ELR (cell line): ENCODE measurements around the gene TNIK.
"Not testable (repeated sequence)": the region's sequence is repeated elsewhere in the genome, so short reads cannot be mapped to it uniquely, and the experiment has no call there.

Experiments
- DNase-seq: peaks from one replicate; pipeline ENCODE4 v3.0.0-alpha.2; 2015; ENCODE audit warnings: low read depth

Gene TNIK

GRCh38 chr3:171469376-171469775, 9.2 kb upstream of the TNIK start:
- no peak for DNase-seq

- no peak for DNase-seq
These were observed 8.2 kb upstream of the TNIK start for GRCh38 chr3:171468296-171468906.

- DNase-seq = no peak
These were observed 5.6 kb upstream of the TNIK start for GRCh38 chr3:171465763-171466162.

- DNase-seq = no peak
These were observed 4.3 kb upstream of the TNIK start for GRCh38 chr3:171464462-171464861.

GRCh38 chr3:171462224-171462623, 2.0 kb upstream of the TNIK start:
- no peak for DNase-seq

- DNase-seq = no peak
These were observed 1.3 kb upstream of the TNIK start for GRCh38 chr3:171461525-171461917.

- peak; percentile 71 for DNase-seq
These were observed 720 bp upstream of the TNIK start for GRCh38 chr3:171460725-171461524.

- DNase-seq = peak; percentile 52
These were observed 866 bp downstream of the TNIK start for GRCh38 chr3:171459137-171459941.

- DNase-seq = no peak
These were observed 1.4 kb downstream of the TNIK start for GRCh38 chr3:171458864-171459136.

GRCh38 chr3:171458071-171458863, 1.9 kb downstream of the TNIK start:
- DNase-seq = no peak

GRCh38 chr3:171457607-171458061, 2.6 kb downstream of the TNIK start:
- no peak for DNase-seq

GRCh38 chr3:171456765-171457606, 3.2 kb downstream of the TNIK start:
- DNase-seq = no peak

- DNase-seq = no peak
These were observed 4.3 kb downstream of the TNIK start for GRCh38 chr3:171455603-171456550.

- DNase-seq = no peak
These were observed 6.2 kb downstream of the TNIK start for GRCh38 chr3:171454041-171454440.

- no peak for DNase-seq
These were observed 6.9 kb downstream of the TNIK start for GRCh38 chr3:171453180-171453886.

GRCh38 chr3:171452328-171452727, 7.9 kb downstream of the TNIK start:
- DNase-seq = no peak

GRCh38 chr3:171451915-171452314, 8.3 kb downstream of the TNIK start:
- no peak for DNase-seq

GRCh38 chr3:171447579-171447891, 12.7 kb downstream of the TNIK start:
- not testable (repeated sequence) for DNase-seq

GRCh38 chr3:171446801-171447578, 13.2 kb downstream of the TNIK start:
- DNase-seq = peak; percentile 92
